Transverse colon (tissue), 4 donors: ENCODE results near the gene ADAM23. TPM values are rescaled to one million over a fixed set of nuclear protein-coding genes. Genes with fewer than 3 reads are reported as not detected.

ENCODE experiments used
- DNase-seq: peaks from one replicate; pipeline ENCODE4 v3.0.0-alpha.2; 2019
- H3K27ac ChIP-seq, 4 donors: fragments of 200-600 bp; sonication (generic); 2 replicates each; pipeline ENCODE4 v1.5.1; 2016 to 2018; ENCODE audit warnings: inconsistent platforms in 4 of 4
- H3K27me3 ChIP-seq: fragments of 200-600 bp; sonication (generic); 2 replicates; pipeline ENCODE4 v1.5.1; 2017; ENCODE audit warnings: inconsistent platforms
- H3K36me3 ChIP-seq, 4 donors: fragments of 200-600 bp; sonication (generic); 2 replicates each; pipeline ENCODE4 v1.5.1; 2017 to 2019; ENCODE audit warnings: inconsistent platforms in 4 of 4
- H3K4me1 ChIP-seq, 4 donors: fragments of 200-600 bp; sonication (generic); 2 replicates each; pipeline ENCODE4 v1.5.1; 2017 to 2020; ENCODE audit warnings: inconsistent platforms in 4 of 4
- H3K4me3 ChIP-seq, 4 donors: fragments of 200-600 bp; sonication (generic); 1 replicate in 1 of 4; 2 replicates in 3 of 4; pipeline versions ENCODE4 v1.5.1 to v1.6.1; 2017 to 2019; ENCODE audit warnings: inconsistent platforms in 4 of 4
- H3K9me3 ChIP-seq, 2 donors: fragments of 200-600 bp; sonication (generic); 2 replicates each; pipeline ENCODE4 v1.5.1; 2017 to 2019; ENCODE audit warnings: inconsistent platforms in 2 of 2
- CTCF ChIP-seq, 5 experiments: fragments of 200-600 bp in 3 of 5; fragments of 450-650 bp in 2 of 5; sonication (generic) in 3 of 5; IDR thresholded peaks; 1 replicate in 2 of 5; 2 replicates in 3 of 5; pipeline ENCODE4 v1.5.1; 2016 to 2017; ENCODE audit warnings: antibody characterized with exemption in 5 of 5, inconsistent platforms in 3 of 5, mild to moderate bottlenecking in 2 of 5, moderate library complexity in 1 of 5
- EP300 ChIP-seq: sonication (generic); formaldehyde crosslinking; IDR thresholded peaks from one replicate; pipeline ENCODE4 v1.6.1; 2017; ENCODE audit warnings: antibody characterized with exemption, low read depth
- POLR2A ChIP-seq: fragments of 450-650 bp; IDR thresholded peaks from one replicate; pipeline ENCODE4 v1.6.1; 2016; ENCODE audit warnings: antibody characterized with exemption, mild to moderate bottlenecking, moderate library complexity
- POLR2AphosphoS5 ChIP-seq, 3 donors: sonication (generic); formaldehyde crosslinking; IDR thresholded peaks; one replicate each; pipeline ENCODE4 v1.6.1; 2016; ENCODE audit warnings: antibody characterized with exemption in 3 of 3
- WGBS, 2 donors: methylation state at CpG; one replicate each; pipeline ENCODE4 v1.1.5; 2018; ENCODE audit warnings: low coverage in 1 of 2; 5-methylcytosine and 5-hydroxymethylcytosine counted together
- in situ Hi-C, 4 donors: fragments of 200-750 bp; cut with MboI; loops; one replicate each; pipeline versions ENCODE4 v1.15.0 to v1.15.1; 2017; ENCODE audit warnings: low sequenced_read_pairs in 3 of 4, low pct_ligation_motif_present in 1 of 4, low pct_unique_long_range_greater_than_20kb in 1 of 4
- intact Hi-C: fragments of 100-400 bp; cut with DNase I; formaldehyde crosslinking; loops from one replicate; pipeline ENCODE4 v1.15.1; 2023; ENCODE audit warnings: low total_unique reads
- total RNA-seq, 4 donors: library from RNA; depleted of rRNA; stranded (reverse); fragments of >200 nt; gene quantifications; one replicate each; pipeline ENCODE4 v1.1.0, GENCODE V29; 2016

ADAM23 gene
- total RNA-seq, 4 donors from 2014 or later = 1.2 to 4.5 (median 2.2) TPM; not detected in 1

- in situ Hi-C loops = no loop called here
- Histone ChIP-seq H3K27me3 (no peaks in the 10 kb centered on the region), H3K36me3 (no peaks in the 10 kb centered on the region), H3K4me3 (no peak overlapping the region), H3K9me3 (no peaks in the 10 kb centered on the region), H3K27ac (no peak overlapping the region), H3K4me1 (no peaks in the 10 kb centered on the region)
- intact Hi-C loops = no loop called here
- DNase-seq = no peak
- 66 to 74% methylated on average over 3 of the region's 3 CpGs for WGBS, 2 donors
- TF ChIP-seq POLR2A = no peak
Measured at GRCh38 chr2:206619011-206619410, 175.7 kb downstream of the ADAM23 start.

GRCh38 chr2:206626108-206626507 is 182.8 kb downstream of the ADAM23 start:
- in situ Hi-C loops (no loop called here), intact Hi-C loops (loop anchor here (5.0 kb wide), 1 partner anchor 289 kb away; no protein-coding TSS in a partner anchor)
- Histone ChIP-seq H3K27me3 (no peaks in the 10 kb centered on the region), H3K4me1 (no peaks in the 10 kb centered on the region), H3K36me3 (no peaks in the 10 kb centered on the region), H3K9me3 (no peaks in the 10 kb centered on the region), H3K4me3 (no peak overlapping the region), H3K27ac (no peak overlapping the region)
- no peak for DNase-seq
- WGBS, 2 donors = 62 to 75% methylated on average over 1 to 2 of the region's 2 CpGs
- TF ChIP-seq POLR2A = no peak
- no peak for TF ChIP-seq CTCF (IDR thresholded peaks at IDR 0.05)
- TF ChIP-seq EP300 = no peak
- no peak for TF ChIP-seq POLR2AphosphoS5 (IDR thresholded peaks at IDR 0.05)

GRCh38 chr2:206627632-206628031 is 184.3 kb downstream of the ADAM23 start:
- TF ChIP-seq POLR2A = no peak
- TF ChIP-seq EP300 = no peak
- no peak for TF ChIP-seq POLR2AphosphoS5 (IDR thresholded peaks at IDR 0.05)
- TF ChIP-seq CTCF (IDR thresholded peaks at IDR 0.05) = no peak
- in situ Hi-C loops = no loop called here
- Histone ChIP-seq H3K27me3 (no peaks in the 10 kb centered on the region), H3K36me3 (no peaks in the 10 kb centered on the region), H3K27ac (no peak overlapping the region), H3K4me3 (no peak overlapping the region), H3K4me1 (no peaks in the 10 kb centered on the region), H3K9me3 (no peaks in the 10 kb centered on the region)
- intact Hi-C loops = loop anchor here (5.0 kb wide), 1 partner anchor 290 kb away; no protein-coding TSS in a partner anchor
- no peak for DNase-seq

GRCh38 chr2:206631340-206631739 is 188.0 kb downstream of the ADAM23 start:
- TF ChIP-seq EP300 = no peak
- TF ChIP-seq POLR2A = no peak
- TF ChIP-seq CTCF (IDR thresholded peaks at IDR 0.05) = no peak
- no peak for TF ChIP-seq POLR2AphosphoS5 (IDR thresholded peaks at IDR 0.05)
- no peak overlapping the region for H3K27ac ChIP-seq
- H3K4me3 ChIP-seq = no peak overlapping the region
- in situ Hi-C loops = no loop called here
- intact Hi-C loops = no loop called here
- H3K9me3 ChIP-seq = no peaks in the 10 kb centered on the region
- no peaks in the 10 kb centered on the region for H3K36me3 ChIP-seq
- no peaks in the 10 kb centered on the region for H3K27me3 ChIP-seq
- 73 to 78% methylated on average over 3 of the region's 3 CpGs for WGBS, 2 donors
- no peaks in the 10 kb centered on the region for H3K4me1 ChIP-seq
- DNase-seq = no peak

GRCh38 chr2:206635015-206635414 is 191.7 kb downstream of the ADAM23 start:
- H3K9me3 ChIP-seq = no peaks in the 10 kb centered on the region
- no peaks in the 10 kb centered on the region for H3K36me3 ChIP-seq
- intact Hi-C loops (no loop called here), in situ Hi-C loops (no loop called here)
- H3K4me3 ChIP-seq = no peak overlapping the region
- H3K27ac ChIP-seq = no peak overlapping the region
- TF ChIP-seq POLR2AphosphoS5 (IDR thresholded peaks at IDR 0.05) = no peak
- TF ChIP-seq POLR2A = no peak
- no peaks in the 10 kb centered on the region for H3K4me1 ChIP-seq
- no peak for DNase-seq
- H3K27me3 ChIP-seq = no peaks in the 10 kb centered on the region
- 67 to 76% methylated on average over 1 of the region's 1 CpG for WGBS, 2 donors
